Glutamatergic neuron (in vitro differentiated cells): ENCODE measurements around the gene LOXL4. TPM values are rescaled to one million over a fixed set of nuclear protein-coding genes. Genes with fewer than 3 reads are reported as not detected.

Experiments used
- DNase-seq: peaks from one replicate; pipeline ENCODE4 v3.0.0; 2022
- H3K27ac Mint-ChIP-seq: one replicate; pipeline ENCODE4 v1.8.0; 2020; ENCODE audit warnings: mild to moderate bottlenecking, mixed read lengths, inconsistent platforms; ENCODE audit not compliant: unreplicated experiment
- H3K27me3 Mint-ChIP-seq: one replicate; pipeline ENCODE4 v1.8.0; 2020; ENCODE audit warnings: mild to moderate bottlenecking, moderate library complexity, mixed read lengths, inconsistent platforms; ENCODE audit not compliant: unreplicated experiment
- H3K36me3 Mint-ChIP-seq: one replicate; pipeline ENCODE4 v1.8.0; 2020; ENCODE audit warnings: mild to moderate bottlenecking, mixed read lengths, inconsistent platforms; ENCODE audit not compliant: unreplicated experiment
- H3K4me1 Mint-ChIP-seq: one replicate; pipeline ENCODE4 v1.8.0; 2020; ENCODE audit warnings: mild to moderate bottlenecking, low read depth, mixed read lengths, inconsistent platforms; ENCODE audit not compliant: unreplicated experiment
- H3K4me3 Mint-ChIP-seq: one replicate; pipeline ENCODE4 v1.8.0; 2020; ENCODE audit warnings: mild to moderate bottlenecking, mixed read lengths, inconsistent platforms; ENCODE audit not compliant: unreplicated experiment
- H3K9me3 Mint-ChIP-seq: one replicate; pipeline ENCODE4 v1.8.0; 2020; ENCODE audit warnings: mild to moderate bottlenecking, moderate library complexity, mixed read lengths, inconsistent platforms; ENCODE audit not compliant: unreplicated experiment
- total RNA-seq: library from RNA; stranded (reverse); fragmentation: NEBNext Ultra II Directional; extraction: Animal tissue kit (Norgen Biotek cat#: 25700); gene quantifications from one replicate; pipeline ENCODE4 v1.2.1, GENCODE V29; 2021; ENCODE audit not compliant: unreplicated experiment
- TF ChIP-seq, protein P1 (sequence below): fragments of 200-600 bp; sonication (generic); IDR thresholded peaks from one replicate; pipeline ENCODE4 v1.5.0; 2021; ENCODE audit not compliant: partially characterized antibody, unreplicated experiment

Gene LOXL4
- total RNA-seq, 1 donor from 2014 or later = 6.1 TPM

DNA sequence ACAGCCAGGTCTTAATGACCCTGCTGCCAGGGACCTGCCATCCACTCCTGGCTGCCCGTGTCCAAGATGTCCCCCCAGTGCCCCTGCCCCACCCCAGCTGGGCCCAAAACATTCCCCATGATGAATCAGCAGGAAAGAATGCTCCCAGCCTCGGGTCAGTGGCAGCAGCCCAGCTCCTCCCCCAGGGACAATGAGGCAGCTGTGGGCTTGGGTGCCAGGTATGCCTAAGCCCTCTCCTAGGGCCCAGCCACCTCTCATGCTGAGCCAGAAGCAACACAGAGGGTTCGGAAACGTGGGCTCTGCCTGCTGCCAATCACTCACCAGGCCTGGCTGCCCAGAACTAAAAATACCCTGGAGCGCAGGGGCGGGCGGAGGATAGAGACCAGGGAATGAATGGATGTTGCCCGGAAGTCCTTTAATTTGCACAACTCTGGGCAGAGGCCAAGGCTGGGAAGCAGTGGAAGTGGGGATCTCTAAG is 1.5 kb upstream of the LOXL4 start:
- peak overlapping the region; percentile 64 for H3K4me3 Mint-ChIP-seq
- H3K4me1 Mint-ChIP-seq = peaks cover 44% of the 10 kb centered on the region
- peak overlapping the region; percentile 83 for H3K27ac Mint-ChIP-seq
- H3K36me3 Mint-ChIP-seq = peaks cover 2% of the 10 kb centered on the region
- H3K27me3 Mint-ChIP-seq = peaks cover 22% of the 10 kb centered on the region
- TF ChIP-seq, protein P1, sequence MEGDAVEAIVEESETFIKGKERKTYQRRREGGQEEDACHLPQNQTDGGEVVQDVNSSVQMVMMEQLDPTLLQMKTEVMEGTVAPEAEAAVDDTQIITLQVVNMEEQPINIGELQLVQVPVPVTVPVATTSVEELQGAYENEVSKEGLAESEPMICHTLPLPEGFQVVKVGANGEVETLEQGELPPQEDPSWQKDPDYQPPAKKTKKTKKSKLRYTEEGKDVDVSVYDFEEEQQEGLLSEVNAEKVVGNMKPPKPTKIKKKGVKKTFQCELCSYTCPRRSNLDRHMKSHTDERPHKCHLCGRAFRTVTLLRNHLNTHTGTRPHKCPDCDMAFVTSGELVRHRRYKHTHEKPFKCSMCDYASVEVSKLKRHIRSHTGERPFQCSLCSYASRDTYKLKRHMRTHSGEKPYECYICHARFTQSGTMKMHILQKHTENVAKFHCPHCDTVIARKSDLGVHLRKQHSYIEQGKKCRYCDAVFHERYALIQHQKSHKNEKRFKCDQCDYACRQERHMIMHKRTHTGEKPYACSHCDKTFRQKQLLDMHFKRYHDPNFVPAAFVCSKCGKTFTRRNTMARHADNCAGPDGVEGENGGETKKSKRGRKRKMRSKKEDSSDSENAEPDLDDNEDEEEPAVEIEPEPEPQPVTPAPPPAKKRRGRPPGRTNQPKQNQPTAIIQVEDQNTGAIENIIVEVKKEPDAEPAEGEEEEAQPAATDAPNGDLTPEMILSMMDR = no peak
- peaks cover 18% of the 10 kb centered on the region for H3K9me3 Mint-ChIP-seq
- DNase-seq = peak; percentile 47

DNA sequence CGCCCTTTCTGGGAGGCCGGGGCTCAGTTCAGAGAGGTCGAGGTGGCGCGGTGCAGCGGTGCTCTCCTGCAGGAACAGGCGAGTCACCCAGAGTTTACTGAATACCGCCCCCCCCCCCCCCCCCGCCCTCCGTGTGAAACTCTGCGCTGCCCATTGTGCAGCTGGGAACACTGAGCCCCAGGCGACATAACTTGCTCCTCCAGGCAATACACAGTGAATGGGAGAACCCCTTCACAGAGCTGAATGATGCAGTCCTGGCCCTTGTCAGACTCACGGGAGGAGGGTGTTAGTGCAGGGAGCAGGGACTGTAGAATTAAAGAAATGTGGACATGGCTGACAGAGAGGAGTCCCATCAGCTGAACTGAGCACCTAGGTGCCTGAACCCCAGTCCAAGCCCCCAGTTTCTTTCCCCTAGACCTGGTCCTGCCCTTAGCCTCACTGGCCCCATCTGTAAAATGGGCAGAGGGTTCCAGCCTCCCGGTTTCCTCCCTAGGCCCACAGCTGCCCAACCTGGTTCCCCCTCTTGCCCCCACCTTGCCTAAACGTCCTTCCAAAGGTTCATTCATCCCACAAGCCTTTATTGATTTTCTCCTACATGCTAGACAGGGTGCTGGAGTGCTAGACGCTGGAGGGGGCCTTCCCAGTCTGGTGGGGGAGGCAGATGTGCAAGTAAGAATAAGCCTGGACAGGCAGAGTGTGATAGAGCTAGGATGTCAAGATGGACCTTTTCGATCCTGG is 869 bp upstream of the LOXL4 start:
- H3K27ac Mint-ChIP-seq = peak overlapping the region; percentile 83
- peaks cover 21% of the 10 kb centered on the region for H3K27me3 Mint-ChIP-seq
- peaks cover 44% of the 10 kb centered on the region for H3K4me1 Mint-ChIP-seq
- no peaks in the 10 kb centered on the region for H3K36me3 Mint-ChIP-seq
- H3K4me3 Mint-ChIP-seq = peak overlapping the region; percentile 64
- H3K9me3 Mint-ChIP-seq = peaks cover 20% of the 10 kb centered on the region
- DNase-seq = no peak
- TF ChIP-seq, protein P1 = no peak

DNA sequence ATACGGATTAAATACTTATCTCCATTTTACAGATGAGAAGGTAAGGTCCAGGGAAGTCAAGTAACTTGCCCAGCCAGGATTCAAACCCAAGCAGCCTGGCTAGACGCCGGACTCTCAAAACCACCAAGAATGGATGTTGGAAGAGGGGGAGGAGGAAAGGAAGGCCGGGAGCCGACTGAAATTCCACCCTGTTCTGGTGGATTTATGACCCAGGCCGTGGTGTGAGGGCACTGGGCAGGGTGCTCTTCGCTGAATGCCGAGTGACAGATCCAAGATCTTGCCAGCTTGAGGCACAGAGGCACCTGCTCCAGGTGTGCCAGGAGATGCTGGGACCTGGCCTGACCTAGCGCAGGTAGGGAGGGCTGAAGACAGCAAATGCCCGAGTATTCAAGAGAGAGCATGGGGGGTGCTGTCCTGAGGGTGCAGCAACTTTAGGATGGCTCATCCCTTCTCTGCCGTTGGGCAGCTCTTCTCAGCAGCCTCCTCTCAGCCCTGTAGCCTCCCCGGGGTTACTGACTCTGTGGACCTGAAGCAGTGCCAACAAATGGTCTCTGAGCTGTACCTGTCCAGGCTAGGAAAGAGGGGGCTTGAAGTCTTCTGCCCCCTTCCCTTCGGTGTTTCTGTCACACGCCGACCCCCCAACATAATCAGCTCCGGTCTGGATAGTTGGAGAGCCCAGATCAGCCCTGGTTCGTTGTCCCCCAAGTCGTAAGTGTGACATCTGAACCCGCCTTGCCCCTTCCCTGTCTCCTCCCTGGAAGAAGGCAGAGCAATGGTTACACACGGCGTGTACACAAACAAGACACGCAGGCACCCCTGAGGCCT is 713 bp downstream of the LOXL4 start:
- no peak for DNase-seq
- Mint-ChIP-seq H3K27me3 (peaks cover 21% of the 10 kb centered on the region), H3K36me3 (no peaks in the 10 kb centered on the region), H3K27ac (peak overlapping the region; percentile 96), H3K9me3 (peaks cover 20% of the 10 kb centered on the region), H3K4me1 (peaks cover 41% of the 10 kb centered on the region), H3K4me3 (peak overlapping the region; percentile 69)
- TF ChIP-seq, protein P1 = no peak

DNA sequence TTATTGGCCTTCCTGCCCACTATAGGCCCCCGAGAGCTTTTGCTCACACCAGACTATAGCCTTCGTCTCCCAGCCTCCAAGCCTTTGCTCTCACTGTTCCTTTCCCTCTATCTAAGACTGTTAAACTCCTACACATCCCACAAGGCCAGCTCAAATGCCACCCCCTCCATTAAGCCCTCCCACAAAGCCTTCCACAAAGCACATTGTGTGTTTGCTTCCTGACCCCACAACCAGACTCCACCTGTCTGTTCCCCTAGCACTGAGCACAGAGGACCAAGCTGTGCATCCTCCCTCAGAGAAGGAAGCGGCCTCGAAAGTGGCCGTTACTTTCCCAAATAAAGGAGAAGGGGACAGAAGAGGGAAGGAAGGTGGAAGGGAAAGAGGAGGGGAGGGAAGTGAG is 1.3 kb downstream of the LOXL4 start:
- H3K4me3 Mint-ChIP-seq = peak overlapping the region; percentile 40
- peaks cover 21% of the 10 kb centered on the region for H3K27me3 Mint-ChIP-seq
- H3K4me1 Mint-ChIP-seq = peaks cover 40% of the 10 kb centered on the region
- no peaks in the 10 kb centered on the region for H3K36me3 Mint-ChIP-seq
- H3K9me3 Mint-ChIP-seq = peaks cover 20% of the 10 kb centered on the region
- peak overlapping the region; percentile 96 for H3K27ac Mint-ChIP-seq
- no peak for DNase-seq
- TF ChIP-seq, protein P1 = no peak
